ENCODE data around the gene SH3RF1. TPM values are rescaled to one million over a fixed set of nuclear protein-coding genes. Genes with fewer than 3 reads are reported as not detected.
"Not testable (repeated sequence)": the region's sequence is repeated elsewhere in the genome, so short reads cannot be mapped to it uniquely, and the experiment has no call there.

The SH3RF1 gene
- 10.8 and 11.2 TPM in 2 replicates for total RNA-seq

GRCh38 chr4:169270810-169271691 is at the start of gene SH3RF1:
Gene SH3RF1, minus strand, starts transcription at chr4:169270956. Its CDS starts 1,744 bp downstream, at chr4:169269212.
- peak; percentile 93 for DNase-seq

DNA sequence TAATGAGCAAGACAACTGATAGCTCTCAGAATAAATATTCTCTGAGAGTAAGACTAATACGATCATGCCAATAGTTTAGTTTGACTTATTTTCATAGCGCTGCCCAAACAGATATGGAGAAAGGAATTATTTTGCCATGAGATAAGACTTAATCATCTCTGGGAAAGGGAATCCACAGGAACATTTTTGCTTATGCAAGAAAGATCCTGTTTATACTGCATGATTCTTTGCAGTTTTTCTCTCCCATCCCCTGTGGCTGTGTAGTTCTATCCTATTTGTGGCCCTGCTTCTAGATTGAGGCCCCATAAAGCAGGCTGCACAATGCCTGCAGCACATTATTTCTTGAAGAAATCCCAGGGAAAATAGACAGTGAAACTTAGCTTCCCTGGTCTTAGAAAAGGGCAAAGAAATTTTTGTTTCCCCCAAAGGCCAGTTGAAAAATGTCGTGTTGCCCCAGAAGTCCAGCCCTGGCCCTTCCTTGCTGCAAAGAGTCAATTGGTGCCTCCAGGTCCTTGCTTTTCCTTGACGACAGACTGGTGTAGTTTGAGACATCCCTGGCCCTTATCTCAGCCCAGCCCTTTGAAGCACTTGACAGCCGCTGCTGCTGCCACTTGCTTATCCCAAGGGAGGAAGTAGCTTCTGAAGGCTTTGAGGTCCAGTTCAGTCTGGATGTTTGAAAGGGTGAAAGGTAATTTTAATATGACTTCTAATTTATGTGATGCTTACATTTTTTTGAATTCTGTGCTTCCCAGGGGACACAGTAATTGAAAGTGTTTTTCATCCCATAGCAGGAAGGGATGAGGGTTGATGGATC is 45.0 kb upstream of the SH3RF1 start:
- DNase-seq, result peak; percentile 12

GRCh38 chr4:169314906-169315305 is 44.1 kb upstream of the SH3RF1 start:
- peak; percentile 86 for DNase-seq

DNA sequence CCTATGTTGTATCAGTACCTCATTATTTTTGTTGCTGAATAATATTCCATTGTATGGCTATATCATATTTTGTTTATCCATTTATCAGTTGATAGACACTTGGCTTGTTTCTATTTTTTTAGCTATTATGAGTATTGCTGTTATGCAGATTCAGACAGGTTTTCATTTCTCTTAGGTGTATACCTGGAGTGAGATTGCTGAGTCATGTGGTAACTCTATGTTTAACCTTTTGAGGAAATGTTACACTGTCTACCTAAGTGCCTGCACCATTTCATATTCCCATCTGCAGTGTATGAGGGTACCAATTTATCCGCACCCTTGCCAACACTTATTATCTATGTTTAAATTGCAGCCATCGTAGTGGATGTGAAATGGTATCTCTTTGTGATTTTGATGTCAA is 43.0 kb upstream of the SH3RF1 start:
- DNase-seq, result no peak

DNA sequence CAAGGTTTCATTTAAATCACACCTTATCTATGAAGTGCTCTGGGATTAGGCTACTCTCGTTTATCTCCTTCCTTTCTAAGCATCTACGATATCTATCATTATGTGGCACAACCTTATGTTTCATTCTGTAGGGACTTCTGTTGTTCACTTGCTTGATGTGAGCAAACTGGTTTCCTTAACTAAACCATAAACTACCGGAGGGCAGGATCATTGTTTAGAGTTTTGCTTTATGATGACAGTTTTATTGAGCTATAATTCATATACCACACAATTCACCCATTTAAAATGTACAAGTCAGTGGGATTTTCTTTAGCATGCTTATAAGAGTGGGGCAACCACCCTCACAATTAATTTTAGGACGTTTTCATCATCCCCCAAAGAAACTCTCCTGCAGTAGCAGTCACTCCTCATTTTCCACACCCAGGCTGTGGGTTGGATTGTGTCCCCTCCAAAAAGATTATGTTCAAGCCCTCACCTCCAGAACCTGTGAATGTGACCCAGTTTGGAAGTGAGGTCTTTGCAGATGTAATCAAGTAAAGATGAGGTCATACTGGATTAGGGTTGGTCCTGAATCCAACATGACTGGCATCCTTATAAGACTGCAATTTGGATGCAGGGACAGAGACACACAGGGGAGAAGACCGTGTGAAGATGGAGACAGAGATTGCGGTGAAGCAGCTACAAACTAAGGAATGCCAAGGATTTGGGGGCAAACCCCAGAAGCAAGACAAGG is 42.1 kb upstream of the SH3RF1 start:
- no peak for DNase-seq

GRCh38 chr4:169311643-169312365 is 41.0 kb upstream of the SH3RF1 start:
- peak; percentile 76 for DNase-seq

GRCh38 chr4:169309326-169309967 is 38.7 kb upstream of the SH3RF1 start:
- DNase-seq, result no peak

- no peak for DNase-seq
Measured at GRCh38 chr4:169307576-169307975, 36.8 kb upstream of the SH3RF1 start.

DNA sequence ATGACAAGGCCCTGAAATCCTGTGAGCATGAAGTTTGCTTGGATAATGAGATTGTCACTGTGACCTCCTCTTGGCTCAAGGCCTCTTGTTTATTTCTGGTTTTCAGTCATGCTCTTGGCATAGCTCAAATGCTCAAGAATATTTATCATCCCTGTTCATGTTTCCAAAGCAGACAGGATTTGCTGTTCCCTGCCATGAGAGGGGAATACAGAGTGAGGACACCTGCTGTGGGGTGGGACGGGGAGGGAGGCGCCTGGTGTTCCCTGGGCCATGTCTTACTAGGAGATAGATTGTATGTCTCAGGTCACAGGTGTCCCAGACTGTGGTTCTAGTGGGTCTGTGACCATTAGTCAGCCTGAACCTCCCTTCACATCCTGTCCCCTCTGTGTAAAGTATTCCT is 34.9 kb upstream of the SH3RF1 start:
- no peak for DNase-seq

GRCh38 chr4:169305173-169305572 is 34.4 kb upstream of the SH3RF1 start:
- DNase-seq, result no peak

- no peak for DNase-seq
Measured at GRCh38 chr4:169295822-169296221, 25.1 kb upstream of the SH3RF1 start.

- DNase-seq, result no peak
Measured at GRCh38 chr4:169293343-169294176, 22.8 kb upstream of the SH3RF1 start.

GRCh38 chr4:169287983-169288382 is 17.2 kb upstream of the SH3RF1 start:
- not testable (repeated sequence) for DNase-seq

GRCh38 chr4:169286562-169287301 is 16.0 kb upstream of the SH3RF1 start:
- DNase-seq, result no peak

GRCh38 chr4:169283114-169283509 is 12.4 kb upstream of the SH3RF1 start:
- no peak for DNase-seq

GRCh38 chr4:169282429-169283113 is 11.8 kb upstream of the SH3RF1 start:
- DNase-seq, result no peak

DNA sequence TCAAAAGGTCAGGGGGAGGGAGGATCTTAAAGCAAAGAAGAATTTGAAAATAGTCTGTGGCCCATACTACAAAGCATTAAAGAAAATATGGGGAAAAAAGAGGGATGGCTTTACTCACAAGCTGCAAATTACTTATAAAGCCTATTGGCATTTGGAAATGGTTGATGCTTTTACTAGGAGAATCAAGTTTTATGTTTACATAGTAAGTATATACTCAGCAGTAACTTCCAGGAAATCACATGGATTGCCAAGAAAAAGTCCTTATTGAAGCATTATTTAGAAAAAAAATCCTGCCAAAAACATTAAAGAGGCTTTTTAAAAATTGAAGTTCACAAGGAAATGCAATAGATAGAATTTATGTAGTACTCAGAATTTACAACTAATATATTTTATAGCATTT is 8.4 kb upstream of the SH3RF1 start:
- DNase-seq, result peak; percentile 13

GRCh38 chr4:169278624-169279023 is 7.9 kb upstream of the SH3RF1 start:
- DNase-seq, result no peak

- DNase-seq, result not testable (repeated sequence)
Measured at GRCh38 chr4:169277838-169278237, 7.1 kb upstream of the SH3RF1 start.
